Stimulated activated CD4-positive, alpha-beta T cell treated with anti-CD3 and anti-CD28 coated beads, Interleukin-12 subunit alpha, Interleukin-12 subunit beta, amount 100 ng/mL, for 24 hours (primary cell): ENCODE measurements around the gene HSF4.

Experiments
- DNase-seq, 2 experiments: peaks; one replicate each; pipeline ENCODE4 v3.0.0-alpha.2; 2020; ENCODE audit warnings: low read depth in 2 of 2

The HSF4 gene

DNA sequence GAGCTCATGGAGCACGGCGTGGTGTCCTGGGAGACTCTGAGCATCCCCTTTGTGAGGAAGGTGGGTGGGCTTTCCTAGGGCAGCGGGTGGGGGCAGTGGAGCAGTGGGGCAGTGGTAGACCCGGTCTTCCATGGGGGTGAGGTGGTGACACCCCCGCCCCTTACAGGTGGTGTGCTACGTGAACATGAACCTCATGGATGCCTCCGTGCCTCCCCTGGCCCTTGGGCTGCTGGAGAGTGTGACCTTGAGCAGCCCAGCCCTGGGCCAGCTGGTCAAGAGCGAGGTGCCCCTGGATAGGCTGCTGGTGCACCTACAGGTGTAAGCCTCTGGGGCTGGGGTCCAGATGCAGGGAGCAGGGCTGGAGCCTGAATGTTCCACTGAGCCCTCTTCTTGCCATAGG, 35.9 kb downstream of the HSF4 start:
- DNase-seq, result no peak

DNA sequence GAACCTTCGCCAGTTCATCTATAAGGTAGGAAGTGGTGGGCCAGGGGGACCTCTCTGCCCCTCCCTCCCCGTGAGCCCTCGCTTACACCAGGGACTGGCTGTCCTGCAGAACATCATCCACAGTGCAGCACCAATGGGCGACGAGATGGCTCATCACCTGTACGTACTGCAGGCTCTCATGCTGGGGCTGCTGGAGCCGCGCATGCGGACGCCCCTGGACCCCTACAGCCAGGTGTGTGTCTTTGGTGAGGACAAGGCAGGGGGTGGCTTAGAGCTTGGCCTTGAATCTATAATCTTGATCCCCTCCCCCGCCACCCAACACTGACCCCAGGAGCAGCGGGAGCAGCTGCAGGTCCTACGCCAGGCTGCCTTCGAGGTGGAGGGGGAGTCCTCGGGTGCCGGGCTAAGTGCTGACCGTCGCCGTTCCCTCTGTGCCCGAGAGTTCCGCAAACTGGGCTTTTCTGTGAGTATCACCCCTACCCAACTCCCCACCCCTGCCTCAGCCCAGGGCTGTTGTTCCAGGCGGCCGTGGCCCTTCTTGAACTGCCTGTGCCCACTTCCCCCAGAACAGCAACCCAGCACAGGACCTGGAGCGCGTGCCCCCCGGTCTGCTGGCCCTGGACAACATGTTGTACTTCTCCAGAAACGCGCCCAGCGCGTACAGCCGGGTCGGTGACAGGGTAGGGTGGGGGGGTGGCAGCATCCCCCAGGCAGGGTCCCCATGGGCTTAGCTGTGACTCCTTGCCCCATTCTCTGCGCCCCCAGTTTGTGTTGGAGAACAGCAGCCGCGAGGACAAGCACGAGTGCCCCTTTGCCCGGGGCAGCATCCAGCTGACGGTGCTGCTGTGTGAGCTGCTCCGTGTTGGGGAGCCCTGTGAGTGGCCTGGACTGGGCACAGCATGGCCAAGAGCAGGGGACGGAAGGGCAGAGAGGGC, 37.1 kb downstream of the HSF4 start:
- DNase-seq, result no peak

DNA sequence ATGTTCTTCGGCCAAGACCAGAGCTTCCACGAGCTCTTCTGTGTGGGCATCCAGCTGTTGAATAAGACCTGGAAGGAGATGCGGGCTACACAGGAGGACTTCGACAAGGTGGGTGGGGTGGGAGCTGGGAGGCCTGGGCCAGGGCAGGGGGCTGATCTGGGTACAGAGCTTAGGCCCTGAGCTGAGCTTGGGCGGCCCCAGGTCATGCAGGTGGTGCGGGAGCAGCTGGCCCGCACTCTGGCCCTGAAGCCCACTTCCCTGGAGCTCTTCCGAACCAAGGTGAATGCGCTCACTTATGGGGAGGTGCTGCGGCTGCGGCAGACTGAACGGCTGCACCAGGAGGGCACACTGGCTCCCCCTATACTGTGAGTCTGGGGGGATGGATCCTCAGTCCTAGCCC, 37.9 kb downstream of the HSF4 start:
- no peak for DNase-seq

DNA sequence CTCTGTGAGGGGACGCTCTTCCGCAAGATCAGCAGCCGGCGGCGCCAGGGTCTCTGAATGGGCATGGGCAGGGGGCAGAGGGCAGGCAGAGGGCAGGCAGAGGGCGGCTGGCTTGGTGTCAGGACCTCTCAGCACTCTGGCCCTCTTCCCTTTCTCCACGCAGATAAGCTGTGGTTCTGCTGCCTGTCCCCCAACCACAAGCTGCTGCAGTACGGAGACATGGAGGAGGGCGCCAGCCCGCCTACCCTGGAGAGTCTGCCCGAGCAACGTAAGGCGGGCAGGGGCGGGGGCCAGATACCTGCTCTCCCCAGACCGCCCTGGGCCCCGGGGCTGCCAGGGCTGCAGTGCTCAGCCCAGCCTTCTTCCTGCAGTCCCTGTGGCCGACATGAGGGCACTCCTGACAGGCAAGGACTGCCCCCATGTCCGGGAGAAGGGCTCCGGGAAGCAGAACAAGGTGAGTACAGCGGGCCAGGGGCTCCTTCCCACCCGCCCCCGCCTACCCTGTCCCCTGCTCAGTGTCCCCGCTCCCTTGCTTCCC, 38.5 kb downstream of the HSF4 start:
- no peak for DNase-seq

DNA sequence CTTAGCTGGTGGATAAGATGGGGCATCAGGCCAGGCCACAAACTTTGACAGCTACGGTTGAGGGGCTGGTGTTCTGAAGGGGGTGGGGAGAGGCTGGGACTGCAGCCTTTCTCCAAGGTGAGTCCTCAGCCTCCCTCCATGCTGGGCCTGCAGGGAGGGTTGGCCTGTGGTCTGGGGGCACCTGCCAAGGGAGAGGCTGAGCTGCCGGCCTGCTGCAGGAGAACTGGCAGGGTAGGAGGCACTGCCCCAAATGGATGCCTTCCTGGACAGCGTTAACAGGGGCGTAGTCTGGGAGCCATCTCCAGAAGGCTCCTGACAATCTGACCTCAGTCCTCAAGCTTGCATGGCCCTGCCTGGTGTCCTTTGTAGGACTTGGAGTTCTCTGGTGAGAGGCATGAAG, 39.5 kb downstream of the HSF4 start:
- DNase-seq, result no peak

DNA sequence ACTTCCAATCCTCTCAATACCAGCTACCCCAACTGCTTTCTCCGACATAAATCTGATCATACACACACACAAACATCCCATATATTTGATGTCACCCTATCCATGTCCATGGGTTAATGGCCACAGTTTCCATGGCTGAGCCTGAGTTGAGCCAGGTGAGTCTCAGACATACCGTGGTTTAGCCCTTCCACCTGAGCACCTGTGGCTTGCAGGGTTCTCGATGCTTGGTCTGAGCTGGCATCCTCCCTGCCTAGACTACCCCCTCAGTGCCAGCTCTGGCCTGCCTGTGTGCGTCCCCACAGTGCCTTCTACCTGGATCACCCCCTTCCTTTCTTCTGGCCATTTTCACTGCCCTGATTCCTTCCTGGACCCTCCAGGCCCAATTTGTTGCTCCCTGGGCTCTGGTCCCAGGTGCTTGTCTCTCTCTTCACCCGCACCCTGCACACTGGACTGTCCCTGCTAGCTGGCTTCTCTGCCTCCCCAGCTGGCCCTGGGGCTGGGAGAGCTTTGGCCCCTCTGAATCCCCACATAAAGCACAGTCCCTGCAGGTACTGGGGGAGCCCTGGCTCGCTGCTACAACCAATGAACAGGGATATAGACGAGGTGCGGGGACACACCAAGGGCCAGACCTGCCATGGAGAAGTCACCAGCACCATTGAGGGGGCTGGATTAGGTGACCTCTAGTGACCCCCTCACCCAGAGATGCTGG, 41.7 kb downstream of the HSF4 start:
- no peak for DNase-seq

DNA sequence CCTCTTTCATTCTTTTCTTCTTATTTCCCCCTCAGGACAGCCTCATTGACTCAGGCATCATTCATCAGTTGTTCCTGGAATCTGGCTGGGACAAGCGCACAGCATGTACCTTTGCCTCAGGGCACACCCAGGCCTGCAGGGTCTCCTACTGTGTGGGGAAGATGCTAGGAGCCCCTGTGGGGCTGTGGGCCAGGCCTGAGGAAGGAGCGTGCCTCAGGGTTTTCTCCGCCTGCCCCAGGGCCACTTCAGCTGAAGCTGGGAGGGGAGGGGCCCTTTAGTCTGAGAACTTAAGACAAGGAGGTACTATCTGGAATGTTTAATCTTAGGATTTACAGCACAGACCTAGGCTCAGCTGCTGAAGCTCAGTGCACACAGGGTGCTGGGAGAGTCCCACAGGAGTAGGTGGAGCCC, 42.3 kb downstream of the HSF4 start:
- DNase-seq, result no peak

DNA sequence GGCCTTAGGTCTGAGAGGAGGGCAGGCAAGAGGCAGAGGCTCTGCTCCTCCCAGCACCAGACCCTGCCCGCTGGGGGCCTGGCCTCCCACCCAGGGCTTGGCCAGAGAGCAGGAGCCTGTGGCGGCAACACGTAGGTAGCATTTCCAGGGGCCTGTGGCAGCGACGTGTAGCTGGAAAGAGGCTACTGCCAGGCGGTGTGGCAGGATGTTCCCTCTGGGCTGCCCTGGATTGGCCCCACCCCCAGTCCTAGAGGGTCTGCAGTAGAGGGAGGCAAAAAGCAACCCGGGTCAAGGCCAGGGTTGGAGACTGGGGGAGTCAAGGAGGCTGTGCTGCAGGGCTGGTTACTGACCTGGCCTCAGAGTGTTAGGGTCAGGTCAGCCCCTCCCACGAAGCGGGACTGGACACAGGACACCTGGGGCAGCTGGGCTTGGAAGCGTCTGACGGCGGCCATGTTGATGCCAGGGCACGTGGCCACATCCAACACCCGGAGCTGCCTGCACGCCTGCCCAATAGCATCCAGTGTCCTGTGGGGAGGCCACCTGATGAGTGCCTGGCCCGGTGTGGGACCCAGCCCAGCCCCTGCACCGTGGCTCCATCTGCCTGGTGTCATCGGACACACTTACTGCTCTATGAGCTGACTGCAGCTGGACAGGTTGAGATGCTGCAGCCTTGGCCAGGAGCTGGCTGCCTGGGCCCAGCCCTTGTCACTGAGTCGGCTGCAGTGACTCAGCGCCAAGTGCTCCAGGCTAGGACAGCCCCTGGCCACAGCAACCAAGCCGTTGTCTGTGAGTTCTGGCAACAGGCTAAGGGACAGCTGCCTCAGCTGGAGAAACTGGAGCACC, 42.9 kb downstream of the HSF4 start:
- no peak for DNase-seq

DNA sequence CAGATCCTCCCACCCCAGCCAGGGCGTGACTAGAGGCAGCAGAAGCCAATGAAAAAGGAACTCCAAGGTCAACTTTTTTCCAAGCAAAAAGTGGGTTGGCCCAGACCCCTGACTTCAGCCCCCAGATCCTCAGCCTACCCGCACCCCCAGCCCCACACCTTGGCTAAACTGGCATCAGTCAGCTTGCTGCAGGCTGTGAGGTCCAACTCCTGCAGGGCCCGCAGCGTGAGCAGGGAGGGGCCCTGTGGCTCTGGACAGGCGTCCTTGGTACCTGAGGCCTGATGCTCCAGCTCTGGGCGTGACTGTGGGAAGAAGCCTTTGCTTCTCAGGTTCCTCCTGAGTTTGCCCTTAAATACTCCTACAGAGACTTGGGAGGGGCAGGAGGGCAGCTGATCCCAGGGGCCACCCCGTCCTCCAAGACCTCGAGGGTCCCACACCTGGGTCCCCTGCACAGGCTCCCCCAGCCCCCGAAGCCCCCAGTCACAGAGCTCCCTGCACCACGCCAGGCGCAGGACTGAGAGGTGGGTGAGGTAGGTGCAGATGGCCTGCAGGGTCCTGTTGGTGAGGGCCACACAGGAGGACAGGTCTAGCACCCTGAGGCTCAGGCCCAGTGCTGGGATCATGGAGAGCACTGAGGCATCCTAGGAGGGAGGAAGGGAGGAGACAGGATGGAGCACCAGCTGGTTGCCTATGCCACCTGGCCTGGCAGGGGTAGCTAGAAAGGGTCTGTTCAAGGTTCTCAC, 43.8 kb downstream of the HSF4 start:
- no peak for DNase-seq

DNA sequence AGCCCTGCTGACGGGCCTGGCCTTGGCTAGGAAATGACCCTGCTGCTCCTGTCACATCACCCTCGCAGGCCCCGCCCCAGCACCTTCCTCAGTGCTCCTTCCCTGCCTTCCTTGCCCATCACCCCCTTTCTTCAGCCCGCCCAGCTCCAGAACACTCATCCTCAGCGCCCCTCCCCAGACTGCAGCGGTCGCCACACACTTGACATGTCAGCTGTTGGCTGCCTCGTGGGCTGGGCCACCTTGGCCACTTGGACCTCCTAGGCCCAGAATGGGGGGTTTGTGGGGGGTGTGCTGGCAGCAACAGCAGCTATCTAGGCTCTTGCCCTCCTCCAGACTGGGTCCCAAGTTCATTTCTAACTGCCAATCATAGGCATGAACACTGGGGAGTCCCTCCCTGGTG, 45.0 kb downstream of the HSF4 start:
- DNase-seq, result no peak

DNA sequence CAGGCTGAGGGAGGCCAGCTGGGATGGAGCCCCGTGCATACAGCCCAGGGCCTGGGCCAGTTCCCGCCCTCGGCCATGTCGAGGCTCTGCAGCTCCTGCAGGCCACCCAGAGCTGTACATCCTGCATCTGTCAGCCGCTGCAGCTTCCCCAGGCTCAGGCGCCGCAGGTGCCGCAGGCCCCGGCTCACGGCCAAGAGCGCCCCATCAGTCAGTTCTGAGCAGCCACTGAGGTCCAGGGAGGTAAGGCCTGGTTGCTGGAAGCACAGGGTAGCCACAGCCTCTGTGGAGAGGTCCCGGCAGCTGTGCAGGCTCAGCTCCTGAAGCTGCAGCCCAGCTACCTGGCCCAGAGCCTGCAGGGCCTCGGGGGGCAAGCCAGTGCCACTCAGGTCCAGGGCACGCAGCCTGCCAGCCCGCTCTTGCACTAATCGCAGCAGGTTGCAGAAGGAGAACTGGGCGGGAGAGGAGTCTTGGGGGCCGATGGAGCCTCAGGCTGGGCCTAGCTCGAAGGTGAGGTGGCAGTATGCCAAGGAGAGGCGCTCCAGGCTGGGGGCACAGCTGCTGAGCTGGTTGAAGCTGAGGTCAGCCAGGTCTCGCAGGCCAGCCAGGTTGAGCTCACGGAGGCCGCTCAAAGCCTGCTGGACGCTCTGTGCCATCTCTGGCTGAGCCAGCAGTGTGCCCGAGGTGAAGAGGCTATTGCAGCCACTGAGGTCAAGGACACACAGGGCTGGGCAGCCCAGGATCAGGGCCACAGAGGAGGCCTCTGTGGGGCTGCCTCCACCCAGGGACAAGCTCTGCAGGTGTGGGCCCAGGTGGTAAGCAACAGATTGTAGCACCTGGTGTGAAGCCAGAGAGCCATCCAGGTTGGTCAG, 45.8 kb downstream of the HSF4 start:
- DNase-seq, result no peak

DNA sequence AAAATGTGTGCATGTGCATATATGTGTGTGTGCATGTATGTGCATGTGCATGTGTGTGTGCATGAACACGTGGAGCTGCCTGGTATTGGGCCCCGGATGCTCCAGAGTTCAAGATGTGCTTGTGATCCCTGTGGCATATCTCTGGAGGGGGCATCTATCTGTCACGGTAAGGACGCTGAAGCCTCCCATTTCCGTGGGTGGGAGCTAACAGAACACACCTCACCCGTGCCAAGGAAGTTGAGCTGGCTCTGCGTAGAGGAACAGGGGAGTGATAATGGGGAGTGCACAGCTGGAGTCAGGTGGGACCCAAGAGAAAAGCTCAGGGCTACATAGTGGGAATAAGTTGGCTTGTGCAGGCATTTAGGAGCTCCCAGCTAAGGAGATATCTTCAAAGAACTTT, 47.1 kb downstream of the HSF4 start:
- no peak for DNase-seq

DNA sequence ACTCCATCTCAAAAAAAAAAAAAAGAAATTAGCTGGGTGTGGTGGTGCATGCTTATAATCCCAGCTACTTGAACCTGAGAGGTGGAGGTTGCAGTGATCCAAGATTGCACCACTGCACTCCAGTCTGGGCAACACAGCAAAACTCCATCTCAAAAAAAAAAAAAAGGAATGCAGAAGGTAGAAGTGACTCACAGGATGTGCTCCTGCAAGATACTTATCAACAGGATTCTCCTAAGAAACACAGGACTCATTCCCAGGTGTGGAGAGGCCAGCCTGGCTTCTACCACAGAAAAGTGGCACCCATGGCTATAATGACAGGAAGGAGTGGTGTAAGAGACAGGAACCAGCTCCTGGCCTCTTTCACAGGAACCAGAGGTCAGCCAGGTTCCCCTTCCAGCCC, 48.2 kb downstream of the HSF4 start:
- no peak for DNase-seq

DNA sequence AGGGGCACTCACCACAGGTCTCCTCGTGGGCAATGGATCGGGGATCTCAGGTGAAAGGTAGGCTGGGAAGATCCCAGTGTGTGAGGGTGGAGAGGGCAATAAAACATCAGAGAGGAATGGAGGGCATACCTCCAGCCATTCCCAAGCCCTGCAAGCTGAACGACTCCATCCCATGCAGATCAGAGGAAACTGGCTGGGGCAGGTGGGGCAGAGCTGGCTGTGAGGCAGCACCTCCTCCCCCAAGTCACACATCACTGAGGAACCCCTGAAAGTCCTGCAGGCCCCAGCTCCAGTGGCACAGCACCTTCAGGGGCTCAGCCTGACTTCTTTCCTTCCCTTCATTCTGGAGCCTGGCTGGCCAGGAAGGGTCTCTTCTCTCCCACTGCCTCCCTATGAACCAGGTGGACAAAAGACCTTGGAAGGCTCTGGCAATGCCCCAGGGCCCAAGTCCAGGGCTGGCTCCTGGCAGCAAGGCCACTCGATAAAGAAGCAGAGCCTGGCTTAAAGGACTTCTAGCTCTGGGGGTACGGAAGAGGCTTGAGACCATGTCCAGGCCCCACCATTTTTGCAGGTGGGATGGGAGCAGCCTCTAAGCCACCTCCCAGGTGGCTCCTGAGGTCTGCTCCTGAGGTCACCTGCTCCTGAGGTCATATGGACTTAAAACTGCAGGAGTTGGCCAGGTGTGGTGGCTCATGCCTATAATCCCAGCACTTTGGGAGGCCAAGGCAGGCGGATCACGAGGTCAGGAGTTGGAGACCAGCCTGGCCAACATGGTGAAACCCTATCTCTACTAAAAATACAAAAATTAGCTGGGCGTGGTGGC, 48.9 kb downstream of the HSF4 start:
- no peak for DNase-seq

DNA sequence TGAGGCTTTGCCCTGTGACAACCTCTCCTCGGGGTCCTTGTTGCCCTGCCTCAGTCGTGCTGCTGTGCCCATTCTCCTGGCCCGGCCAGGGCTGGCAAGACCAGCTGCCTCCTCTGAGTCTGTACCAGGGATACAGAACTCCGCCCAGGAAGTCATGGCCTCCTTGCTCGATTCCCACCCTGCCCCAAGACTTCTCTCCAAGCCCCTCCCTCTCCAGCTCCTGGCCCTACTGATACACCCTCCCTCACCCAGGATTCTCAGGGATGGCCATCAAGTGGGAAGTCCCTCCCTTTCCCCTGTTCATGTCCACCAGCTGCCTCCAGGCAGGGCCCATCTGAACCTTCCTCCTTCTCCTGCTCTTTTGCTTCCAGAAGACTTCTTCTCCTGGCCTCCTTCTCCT, 51.2 kb downstream of the HSF4 start:
- DNase-seq, result no peak

DNA sequence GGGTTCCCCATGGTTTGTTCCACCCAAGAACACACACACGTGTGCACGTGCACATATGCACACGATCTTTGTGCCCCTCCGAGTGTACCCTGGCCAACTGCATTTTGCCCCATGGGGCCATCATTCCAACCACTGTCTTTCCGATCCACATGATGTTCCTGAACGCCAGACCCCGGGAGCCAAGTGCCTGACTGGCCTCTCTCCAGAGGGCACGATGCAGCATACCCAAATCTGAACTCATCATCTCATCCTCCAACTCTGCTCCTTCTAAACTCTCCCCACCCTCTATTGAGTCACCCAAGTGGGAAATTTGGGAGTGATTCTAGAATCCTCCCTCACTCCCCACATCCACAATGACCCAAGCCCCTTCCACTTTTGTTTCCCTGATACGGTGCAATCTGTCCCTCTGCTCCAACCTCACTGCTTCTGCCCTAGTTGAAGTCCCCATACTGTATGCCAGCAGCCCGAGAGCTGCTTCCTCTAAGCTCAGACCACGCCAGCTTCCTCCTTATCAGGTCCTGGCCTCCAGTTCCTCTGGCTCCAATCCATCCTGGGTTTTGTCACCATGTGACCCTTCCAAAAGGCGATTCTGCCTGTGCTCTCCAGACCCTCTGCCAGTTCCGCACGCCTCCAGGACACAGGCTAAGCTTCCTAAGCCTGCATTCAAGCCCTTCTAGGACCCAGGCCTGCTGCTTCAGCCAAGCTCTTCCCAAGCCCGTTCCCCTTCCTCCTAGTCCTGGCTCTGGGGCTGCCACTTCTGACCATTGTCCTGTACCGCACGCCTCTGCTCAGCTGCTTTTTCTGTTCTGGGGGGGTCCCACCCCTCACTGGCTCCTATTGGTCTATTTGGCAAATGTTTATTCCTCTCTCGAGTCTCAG, 52.3 kb downstream of the HSF4 start:
- no peak for DNase-seq
